Suprapubic skin (tissue), 4 donors: ENCODE measurements around the gene PTPRH.

ENCODE experiments used
- CTCF ChIP-seq, 2 donors: fragments of 200-600 bp in 1 of 2; fragments of 450-650 bp in 1 of 2; sonication (generic) in 1 of 2; IDR thresholded peaks; one replicate each; pipeline ENCODE4 v1.5.1; 2016 to 2019; ENCODE audit warnings: antibody characterized with exemption in 2 of 2, mild to moderate bottlenecking in 1 of 2, moderate library complexity in 1 of 2
- POLR2A ChIP-seq, 2 donors: fragments of 450-650 bp; IDR thresholded peaks; one replicate each; pipeline ENCODE4 v1.6.1; 2017; ENCODE audit warnings: antibody characterized with exemption in 2 of 2, mild to moderate bottlenecking in 2 of 2, moderate library complexity in 2 of 2
- POLR2AphosphoS5 ChIP-seq, 3 donors: sonication (generic); formaldehyde crosslinking; IDR thresholded peaks; one replicate each; pipeline ENCODE4 v1.6.1; 2017; ENCODE audit warnings: antibody characterized with exemption in 3 of 3

GRCh38 chr19:55229789-55230182 is 20.5 kb upstream of the PTPRH start:
- no peak for TF ChIP-seq POLR2A (IDR thresholded peaks at IDR 0.05)
- no peak for TF ChIP-seq CTCF (IDR thresholded peaks at IDR 0.05)
- no peak for TF ChIP-seq POLR2AphosphoS5 (IDR thresholded peaks at IDR 0.05)
